Glomerular endothelial cell (primary cell): Measurements from ENCODE around the gene HDAC11. TPM values are rescaled to one million over a fixed set of nuclear protein-coding genes. Genes with fewer than 3 reads are reported as not detected.

Experiments
- DNase-seq: peaks from one replicate; pipeline ENCODE4 v3.0.0-alpha.2; 2011; ENCODE audit warnings: low read depth, low spot score; ENCODE audit errors: extremely low read depth
- total RNA-seq: library from RNA; depleted of rRNA; stranded (reverse); fragments of >200 nt; gene quantifications from 2 replicates; pipeline ENCODE4 v1.2.3, GENCODE V29; 2015

HDAC11 gene
- total RNA-seq, 1 donor from 2014 or later = 11.8 TPM

DNA sequence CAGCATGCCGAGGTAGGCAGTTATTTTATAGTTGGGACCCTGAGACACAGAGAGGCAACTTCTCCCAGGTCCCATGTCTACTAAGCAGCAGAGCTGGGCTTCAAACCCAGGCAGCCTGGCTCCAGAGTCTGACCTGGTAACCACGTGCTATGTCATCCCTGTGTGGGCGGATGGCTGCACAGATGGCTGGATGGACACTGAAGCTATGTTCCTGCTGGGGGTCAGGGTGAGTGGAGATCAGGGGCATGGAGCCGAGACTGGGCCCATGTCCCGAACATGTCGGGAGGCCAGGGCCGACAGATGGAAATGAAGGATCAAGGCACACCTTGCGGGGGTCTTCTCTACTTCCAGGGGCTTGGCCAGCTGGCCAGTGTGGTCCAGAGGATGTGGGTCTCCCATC lies 59.6 kb downstream of the HDAC11 start:
- no peak for DNase-seq

DNA sequence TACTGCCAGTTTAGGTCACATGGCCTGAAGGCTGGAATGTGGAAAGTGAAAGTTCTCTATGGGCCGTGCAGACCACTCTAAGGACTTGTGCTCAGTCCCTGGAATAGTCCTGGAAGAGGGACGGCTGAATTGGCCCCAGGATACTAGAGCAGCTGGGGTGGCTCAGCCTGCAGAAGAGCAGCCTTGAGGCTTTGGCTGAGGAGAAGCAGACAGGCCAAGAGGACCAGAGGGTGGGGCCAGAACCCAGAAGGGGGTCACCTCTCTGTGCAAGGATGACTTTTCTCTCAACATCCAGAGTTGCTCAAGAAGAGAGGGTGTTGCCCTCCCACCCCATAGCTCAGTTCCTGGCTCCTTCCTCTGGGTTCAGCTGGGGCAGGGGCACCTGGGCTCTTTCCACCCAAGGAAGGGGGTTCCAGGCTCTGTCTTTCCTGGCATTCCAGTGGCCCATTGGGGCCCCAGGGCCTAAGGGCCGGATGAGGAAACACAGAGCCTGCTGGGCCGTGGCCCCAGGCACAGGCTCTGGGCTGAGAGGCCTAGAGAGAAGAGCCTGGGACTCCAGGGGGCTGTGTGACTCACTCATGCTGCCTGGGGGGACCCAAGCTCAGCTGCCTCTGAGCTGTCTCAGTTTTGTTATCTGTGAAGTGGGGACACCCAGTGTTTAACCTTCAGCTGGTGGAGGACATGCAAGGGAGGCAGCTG lies 60.3 kb downstream of the HDAC11 start:
- DNase-seq = no peak

DNA sequence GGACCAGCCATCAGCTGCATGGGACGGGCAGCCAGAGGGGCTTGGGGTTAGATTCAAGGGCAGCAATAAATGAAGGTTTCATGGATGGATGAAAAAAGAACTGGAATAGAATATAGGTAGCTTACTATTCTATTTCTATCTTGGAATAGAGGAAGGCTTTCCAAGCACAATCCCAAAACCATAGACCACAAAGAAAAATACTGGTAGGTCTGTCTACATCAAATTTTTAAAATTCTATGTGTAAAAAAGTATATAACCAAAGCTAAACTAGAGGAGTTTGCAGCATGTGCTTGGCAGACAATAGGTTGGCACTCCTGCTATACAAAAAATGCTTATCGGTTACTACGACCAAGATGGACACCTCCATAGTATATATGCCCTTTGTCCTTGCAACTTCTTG lies 61.6 kb downstream of the HDAC11 start:
- DNase-seq = no peak

DNA sequence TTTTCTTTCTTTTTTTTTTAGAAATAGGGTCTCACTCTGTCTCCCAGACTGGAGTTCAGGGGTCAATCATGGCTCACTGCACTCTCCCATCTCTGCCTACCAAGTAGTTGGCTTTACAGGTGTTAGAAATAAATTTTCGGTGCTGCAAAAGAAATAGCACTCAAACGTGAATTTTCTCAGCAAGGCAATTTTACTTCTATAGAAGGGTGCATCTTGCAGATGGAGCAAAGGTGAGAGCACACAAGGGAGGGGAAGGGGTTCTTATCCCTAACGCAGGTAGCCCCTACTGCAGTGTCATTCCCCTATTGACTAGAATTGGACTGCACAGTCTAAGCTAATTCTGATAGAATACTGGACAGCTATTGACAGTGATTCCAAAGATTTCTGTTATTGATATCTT lies 62.0 kb downstream of the HDAC11 start:
- DNase-seq = no peak

DNA sequence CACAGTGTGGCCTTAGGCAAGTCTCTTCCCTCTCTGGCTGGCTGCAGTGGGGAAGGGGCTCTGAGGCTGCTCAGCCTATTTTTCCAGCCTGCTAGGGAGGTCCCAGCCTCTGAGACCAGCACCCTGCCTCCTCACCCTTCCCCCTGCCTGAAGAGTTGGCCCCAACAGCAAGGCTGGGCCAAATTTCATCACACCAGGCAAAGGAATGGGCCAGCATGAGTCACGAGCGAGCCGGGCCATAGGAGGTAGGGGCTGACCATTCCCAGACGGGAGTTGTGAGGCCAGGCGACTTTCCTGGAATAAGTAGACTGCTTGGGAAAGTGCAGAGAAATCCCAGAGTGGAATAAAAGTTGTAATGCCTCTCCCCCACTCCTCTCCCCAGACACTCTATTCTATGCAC lies 63.1 kb downstream of the HDAC11 start:
- no peak for DNase-seq

DNA sequence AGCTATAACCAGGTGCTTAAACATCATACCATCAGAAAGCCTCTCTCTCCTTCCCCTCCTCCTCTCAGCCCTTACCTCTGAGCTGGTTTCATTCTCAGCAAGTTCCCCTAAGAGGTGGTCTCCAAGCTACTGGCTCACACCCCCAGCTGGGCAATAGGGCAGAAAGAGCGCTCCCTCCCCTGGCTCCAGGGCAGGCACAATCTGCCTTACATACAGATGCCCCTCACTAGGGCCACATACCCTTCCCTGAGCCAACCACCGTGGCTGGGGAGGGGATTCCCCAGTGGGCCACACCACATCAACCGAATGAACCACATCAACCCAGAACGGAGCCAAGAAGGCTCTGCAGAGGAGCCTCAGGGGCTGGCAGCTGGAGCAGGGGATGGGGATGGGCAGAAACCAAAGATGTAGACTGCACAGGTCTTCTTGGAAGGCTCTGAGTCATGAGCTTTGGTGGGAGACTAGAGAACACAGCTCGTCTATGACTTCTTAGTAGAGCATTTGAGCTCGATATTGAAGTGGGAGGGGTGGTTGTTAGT lies 64.3 kb downstream of the HDAC11 start:
- DNase-seq = no peak

DNA sequence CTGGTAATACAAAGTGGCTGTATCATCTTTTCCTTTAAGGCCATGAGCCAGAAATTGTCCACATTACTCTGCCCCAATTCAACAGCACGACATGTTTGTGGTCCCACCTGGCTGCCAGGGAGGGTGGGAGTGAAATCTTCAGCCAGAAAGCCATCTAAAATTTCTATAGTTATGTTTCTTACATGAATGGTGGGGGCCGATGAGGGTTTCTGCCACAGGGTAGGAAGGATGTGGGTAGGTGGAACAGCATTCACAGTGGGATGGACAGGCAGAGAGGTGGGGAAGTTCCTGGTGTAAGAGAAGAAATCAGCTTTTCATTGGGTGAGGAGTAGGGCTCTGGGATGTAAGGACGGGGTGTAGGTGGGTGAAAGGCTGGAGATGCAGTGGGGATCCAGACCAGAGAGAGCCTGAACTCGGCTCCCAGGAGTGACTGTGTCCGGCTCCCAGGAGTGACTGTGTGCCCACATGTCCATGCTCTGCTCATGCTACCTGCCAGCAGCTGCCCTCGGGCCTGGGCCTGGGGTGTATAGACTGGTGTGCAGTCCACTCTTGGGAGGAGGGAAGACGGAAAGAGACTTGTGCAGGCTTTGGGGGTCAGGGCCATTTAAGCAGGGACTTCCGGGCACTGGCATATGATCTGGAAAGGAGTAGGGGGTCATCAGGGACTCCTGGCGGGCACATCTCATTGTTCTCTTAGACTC lies 65.0 kb downstream of the HDAC11 start:
- no peak for DNase-seq

DNA sequence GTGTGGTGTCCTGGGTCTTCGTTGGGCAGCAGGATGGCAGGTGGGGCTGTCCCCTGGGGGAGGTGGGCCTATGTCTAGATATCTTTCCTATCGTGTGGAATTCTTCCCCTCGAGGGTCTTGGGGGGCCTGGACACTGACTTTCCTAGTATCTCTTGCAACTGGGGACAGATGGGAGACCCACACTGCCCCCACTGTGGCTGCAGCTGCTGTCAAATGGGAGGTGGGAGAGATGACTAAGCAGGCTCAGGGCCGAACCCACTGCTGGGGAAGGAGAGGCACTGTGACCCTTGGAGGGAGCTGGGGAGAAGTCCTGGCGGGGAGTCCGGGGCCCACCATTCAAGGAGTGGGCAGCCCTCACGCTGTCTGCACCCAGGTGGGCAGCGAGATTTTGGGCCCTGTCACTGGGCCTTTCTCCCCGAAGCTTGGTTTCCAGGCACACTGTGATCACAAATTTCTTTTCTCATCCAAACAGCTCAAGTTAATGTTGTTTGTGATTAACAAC lies 65.9 kb downstream of the HDAC11 start:
- no peak for DNase-seq

DNA sequence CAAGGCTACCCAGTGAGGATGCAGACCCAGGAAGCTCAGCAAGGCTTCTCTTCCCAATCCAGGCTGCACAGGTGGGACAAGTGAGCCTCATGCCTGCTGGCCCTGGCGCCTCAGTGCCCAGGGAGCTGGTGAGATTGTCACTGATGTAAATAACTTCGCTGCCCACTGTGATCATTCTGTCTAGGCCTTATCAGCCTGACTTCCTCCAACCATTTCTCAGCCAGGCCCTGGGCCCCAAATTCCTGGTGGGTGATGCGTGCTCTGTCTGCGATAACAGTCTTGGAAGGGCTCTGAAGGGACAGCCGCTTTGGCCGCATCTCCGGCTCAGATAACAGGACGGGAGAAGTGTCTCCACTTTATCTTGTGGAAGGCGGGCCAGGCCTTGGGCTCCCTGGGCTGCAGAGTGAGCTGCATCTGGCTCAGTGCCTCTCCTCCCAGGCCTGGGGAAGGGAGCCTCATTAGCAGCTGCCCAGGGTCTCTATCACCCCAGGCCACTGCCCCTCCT lies 66.6 kb downstream of the HDAC11 start:
- DNase-seq = no peak

DNA sequence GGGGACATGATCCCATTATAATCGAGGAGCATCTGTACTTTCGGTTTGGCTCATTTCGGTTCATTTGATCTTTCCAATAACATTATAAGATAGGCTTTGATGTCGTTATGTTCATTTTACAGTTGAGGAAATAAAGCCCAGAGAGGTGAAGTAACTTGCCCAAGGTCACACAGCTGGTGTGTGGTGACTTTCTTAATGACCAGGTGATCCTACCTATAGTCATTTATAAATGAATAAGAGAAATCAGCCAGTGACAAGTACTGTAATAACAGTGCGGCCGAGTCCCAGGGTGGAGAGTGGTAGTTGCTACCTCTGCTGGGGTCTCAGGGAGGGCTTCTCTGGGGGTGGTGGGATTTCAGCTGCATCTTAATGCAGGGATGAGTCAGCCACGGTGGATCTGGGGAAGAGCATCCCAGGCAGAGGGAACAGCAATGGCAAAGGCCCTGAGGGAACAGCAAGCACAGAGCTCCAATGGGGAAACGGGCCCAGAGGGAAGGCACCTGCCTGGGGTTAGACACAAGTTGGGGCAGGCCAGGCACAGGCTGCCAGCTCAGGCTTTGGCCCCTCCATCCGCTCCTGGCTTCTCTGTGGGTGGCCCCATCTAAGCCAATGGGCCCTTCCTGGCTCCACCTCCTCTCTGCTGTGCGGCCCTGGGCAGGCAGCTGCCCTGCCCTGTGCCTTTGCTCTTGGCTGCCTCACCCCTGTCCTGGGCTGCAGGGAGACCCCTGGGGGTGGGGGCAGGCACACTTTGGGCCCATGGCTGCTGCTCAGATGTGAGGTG lies 67.7 kb downstream of the HDAC11 start:
- DNase-seq = no peak

DNA sequence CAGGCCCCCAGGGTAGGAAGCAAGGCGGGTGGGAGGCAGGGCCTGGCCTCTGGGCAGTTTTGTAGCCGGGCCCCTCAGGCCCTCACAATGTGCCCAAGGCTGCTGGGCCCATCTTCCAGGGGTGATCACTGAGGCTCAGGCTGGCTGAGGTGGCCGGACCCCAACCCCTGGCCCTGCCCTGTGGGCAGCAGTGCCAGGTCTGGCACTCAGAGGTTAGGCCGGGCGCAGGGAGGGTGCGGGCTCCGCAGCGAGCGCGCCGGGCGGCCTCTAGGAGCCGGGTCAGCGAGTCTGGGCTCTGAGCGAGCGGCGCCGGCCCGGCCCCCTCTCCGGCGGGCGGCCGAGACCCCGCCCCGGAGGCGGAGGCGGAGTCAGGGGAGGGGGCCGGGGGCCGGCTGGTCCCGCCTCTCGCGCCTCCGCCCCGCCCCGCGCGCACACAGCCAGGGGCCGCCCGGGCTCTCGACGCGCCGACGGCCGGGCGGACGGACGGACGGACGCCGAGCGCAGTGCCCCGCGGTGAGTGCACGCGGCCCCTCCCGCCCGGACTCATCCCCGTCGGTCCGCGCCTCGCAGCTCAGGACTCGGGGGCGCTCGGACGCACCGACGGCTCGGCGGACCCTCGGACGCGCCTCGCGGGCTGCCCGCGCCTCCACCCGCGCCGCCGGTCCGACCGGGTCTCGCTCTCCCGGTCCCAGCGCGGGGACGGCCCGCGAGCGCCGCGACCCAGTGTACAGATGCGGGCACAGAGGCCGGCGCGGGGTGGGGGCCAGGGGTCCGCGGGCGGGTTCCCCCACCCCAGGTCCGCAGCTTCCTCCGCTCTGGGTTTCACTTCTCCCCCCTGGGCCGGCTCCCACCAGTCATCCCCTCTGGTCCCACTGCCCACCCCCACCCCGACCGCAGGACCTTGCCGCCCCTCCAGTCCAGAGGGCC lies 68.9 kb downstream of the HDAC11 start, which contains the start of gene FBLN2:
FBLN2 (plus strand) TSS at position 430 of the 927 bp plus-strand sequence. CDS start 21,231 bp downstream, outside the sequence.
- DNase-seq = no peak

DNA sequence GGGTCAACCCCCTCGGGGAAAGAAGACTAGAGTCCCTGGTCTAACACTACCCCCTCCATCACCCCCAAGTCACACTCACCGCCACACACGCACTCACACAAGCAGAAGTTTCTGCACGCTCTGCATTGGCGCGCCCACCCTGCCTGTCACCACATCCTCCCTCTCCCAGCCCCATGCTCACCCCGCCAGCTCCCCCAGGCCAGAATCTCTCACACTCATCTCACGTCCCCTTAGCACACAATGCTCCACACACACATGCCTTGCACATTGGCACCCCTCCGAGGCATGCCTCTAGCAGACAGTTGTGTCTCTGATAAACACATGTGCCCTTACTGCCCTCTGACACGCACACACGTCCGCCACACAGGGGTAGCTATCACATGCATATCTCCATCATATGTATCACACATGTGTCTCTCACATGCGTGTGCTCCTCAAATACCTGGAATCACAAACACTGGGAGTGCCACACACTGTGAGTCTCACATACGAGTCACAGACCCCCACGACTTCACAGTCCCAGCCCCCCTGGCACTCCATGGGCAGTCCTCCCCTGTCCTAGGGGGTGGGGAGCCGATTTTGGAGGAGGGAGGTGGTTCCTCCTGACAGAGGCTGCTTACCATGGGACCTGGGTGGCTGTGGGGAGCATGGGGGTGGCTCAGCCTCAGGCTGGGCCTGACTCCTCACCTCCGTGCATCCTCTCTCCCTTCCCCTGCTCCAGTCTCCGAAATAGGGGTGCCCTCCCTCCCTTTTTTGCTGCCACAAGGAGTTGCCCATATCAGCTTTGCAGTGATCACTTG lies 69.7 kb downstream of the HDAC11 start:
- no peak for DNase-seq

DNA sequence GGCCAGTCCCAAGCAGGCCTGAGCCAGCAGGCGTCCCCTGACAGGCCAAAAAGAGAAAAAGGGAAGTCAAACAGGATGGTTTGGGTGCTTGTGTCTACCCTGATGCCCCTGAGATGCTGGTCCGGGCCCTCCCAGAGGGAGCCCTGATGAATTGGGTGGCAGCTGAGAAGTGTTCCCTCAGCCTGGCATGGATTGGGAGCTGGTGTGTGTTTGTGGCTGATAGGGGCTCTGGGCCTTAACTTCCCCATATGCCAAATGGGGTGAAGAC lies 70.3 kb downstream of the HDAC11 start:
- no peak for DNase-seq

DNA sequence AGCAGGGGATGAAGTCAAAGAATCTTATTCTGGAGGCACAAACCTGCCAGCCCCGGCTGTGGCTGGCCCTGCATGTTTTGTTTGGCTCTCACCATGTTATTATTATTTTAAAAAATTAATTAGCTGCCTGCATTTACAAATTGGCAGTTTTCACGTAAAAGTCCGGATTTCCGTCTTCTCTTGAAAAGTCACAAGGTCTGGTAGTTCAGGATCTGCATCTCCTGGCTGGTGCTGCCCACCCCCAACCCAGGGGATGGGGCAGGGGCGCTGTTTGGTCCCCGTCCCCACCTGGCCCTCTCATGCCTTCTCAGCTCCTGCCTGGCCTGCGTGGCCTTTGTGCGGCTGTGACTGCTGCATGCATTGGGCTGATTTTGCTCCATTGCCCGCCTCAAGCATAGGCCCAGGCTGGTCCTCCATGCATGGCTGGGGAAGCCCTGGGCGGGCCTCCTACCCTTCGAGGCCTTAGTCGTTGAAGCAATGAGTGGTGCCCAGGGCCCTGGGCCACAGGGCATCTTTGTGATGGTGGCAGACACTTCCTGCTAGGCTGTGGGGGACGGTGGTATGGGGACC lies 70.8 kb downstream of the HDAC11 start:
- no peak for DNase-seq

DNA sequence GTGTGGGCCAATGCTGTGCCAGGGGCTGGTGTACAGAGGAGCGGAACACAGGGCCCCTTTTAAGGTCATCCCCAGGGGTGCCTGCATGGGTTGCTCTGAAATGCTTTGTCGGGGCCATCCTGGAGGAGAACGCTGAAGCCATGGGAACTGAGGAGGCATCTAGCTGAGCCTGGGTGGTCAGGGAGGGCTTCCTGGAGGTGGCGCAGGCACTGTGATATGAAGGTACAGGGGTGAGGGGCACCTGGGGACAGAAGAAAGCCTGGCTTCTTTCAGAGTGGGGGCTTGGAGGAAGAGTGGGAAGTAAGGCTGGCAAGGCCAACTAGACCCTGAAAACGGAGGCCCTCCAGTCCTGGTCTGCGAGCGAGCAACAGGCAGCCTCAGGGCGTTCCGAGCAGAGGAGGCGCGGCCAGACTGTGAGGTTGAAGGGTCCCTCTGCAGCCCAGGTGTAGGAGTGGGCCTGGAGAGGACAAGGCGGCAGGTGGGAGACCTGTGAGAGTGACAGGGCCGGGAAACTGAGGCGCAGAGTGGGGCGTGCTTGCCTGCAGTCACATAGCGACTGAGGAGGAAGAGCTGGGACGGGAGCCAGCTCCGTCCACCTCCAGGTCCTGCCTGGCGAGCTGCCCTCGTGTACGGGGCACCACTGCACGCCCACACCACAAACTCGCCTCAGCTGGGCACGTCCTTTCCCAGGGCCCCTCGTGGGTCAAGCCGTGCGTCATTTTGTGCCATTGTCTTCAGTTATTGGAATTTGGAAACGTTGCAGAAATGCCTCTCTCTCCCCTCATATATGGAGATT lies 72.9 kb downstream of the HDAC11 start:
- DNase-seq = no peak

DNA sequence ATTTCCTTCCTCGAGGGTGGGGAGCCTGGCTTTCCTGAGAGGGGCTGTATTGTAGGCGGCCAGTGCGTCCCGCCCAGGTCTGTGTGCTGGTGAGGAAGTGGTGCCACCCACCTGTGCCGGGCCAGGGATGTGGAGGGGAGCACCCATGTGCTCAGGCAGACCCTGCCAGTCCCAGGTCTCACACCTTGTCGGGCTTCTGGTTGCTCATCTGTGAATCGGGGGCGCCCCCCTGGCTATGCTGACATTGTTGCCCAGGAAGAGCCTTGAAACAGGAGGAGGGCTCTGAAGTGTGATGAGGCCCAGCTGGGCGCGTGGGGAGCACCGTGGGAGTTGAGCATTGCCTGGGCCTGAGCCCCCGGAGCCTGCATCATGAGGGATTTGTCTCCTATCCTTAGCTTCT lies 73.6 kb downstream of the HDAC11 start:
- no peak for DNase-seq

DNA sequence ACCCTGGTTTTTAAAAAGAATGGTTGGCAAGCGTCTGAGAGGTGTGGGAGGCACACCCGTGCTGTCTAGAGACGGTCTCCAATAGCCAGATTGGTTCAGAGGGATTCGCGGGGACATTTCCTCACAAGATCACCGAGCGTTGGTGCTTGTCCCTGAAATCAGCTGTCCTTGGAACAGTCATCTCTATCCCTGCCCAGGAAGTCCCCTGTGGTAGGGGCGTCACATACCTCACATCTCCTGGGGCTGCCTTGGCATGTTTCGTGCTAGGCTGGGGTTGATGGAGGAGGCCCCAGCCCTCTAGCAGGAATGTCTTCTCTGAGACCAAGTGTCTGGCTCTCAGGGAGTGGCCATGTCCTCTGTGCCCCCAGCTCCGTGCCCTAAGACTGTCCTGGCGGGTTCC lies 75.6 kb downstream of the HDAC11 start:
- no peak for DNase-seq
